Mammary epithelial cell (primary cell): ENCODE data around the gene CGN.

Experiments used
- EZH2 ChIP-seq: IDR thresholded peaks from 2 replicates; pipeline ENCODE4 v1.6.1; 2012; ENCODE audit warnings: low read length, inconsistent platforms, borderline replicate concordance
- TF ChIP-seq, protein P1 (sequence below), 2 donors: IDR thresholded peaks in 1 of 2; conservative IDR thresholded peaks in 1 of 2; 2 replicates each; pipeline ENCODE4 v1.5.1; 2011 to 2012; ENCODE audit warnings: inconsistent platforms in 2 of 2, low read length in 2 of 2, mild to moderate bottlenecking in 2 of 2, control low read depth in 1 of 2, low read depth in 1 of 2; ENCODE audit not compliant: insufficient read depth in 1 of 2; ENCODE audit errors: extremely low read depth in 1 of 2

DNA sequence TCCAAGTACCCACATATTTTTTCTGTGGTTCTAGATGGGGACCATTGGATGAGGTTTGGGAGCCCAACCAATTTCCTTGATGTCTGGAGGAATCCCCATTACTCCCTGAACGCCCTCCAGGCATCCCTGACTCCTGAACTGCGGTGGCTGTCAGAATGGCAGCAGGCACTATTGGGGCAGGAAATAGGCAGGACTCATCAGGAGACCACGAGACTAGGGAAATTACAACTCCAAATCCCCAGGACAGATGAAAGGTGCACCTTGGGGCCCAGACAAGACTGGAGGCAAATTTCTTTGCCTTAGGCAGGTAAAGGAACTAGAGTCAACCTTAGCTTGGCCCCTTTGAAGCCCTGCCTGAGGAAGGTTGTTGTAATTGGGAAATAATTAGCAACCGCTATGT lies 1.1 kb downstream of the CGN start:
- TF ChIP-seq, protein P1, sequence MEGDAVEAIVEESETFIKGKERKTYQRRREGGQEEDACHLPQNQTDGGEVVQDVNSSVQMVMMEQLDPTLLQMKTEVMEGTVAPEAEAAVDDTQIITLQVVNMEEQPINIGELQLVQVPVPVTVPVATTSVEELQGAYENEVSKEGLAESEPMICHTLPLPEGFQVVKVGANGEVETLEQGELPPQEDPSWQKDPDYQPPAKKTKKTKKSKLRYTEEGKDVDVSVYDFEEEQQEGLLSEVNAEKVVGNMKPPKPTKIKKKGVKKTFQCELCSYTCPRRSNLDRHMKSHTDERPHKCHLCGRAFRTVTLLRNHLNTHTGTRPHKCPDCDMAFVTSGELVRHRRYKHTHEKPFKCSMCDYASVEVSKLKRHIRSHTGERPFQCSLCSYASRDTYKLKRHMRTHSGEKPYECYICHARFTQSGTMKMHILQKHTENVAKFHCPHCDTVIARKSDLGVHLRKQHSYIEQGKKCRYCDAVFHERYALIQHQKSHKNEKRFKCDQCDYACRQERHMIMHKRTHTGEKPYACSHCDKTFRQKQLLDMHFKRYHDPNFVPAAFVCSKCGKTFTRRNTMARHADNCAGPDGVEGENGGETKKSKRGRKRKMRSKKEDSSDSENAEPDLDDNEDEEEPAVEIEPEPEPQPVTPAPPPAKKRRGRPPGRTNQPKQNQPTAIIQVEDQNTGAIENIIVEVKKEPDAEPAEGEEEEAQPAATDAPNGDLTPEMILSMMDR (conservative IDR thresholded peaks at IDR 0.05 in 1 of 2, IDR thresholded peaks at IDR 0.05 in 1 of 2; ENCODE audit: extremely low read depth in 1 of 2, insufficient read depth in 1 of 2, low read depth in 1 of 2, low read length in 2 of 2) = no peak
- no peak for TF ChIP-seq EZH2
